Tibial nerve (tissue), 4 donors: ENCODE results near the gene FER. TPM values are rescaled to one million over a fixed set of nuclear protein-coding genes. Genes with fewer than 3 reads are reported as not detected.
"Not testable (repeated sequence)": the region's sequence is repeated elsewhere in the genome, so short reads cannot be mapped to it uniquely, and the experiment has no call there.

ENCODE experiments used
- DNase-seq, 2 donors: peaks; one replicate each; pipeline ENCODE4 v3.0.0-alpha.2; 2019; ENCODE audit warnings: low spot score in 2 of 2
- H3K27ac ChIP-seq, 4 donors: fragments of 200-600 bp; sonication (generic) in 3 of 4; one replicate each; pipeline ENCODE4 v1.5.1; 2017 to 2019; ENCODE audit warnings: mild to moderate bottlenecking in 1 of 4
- H3K27me3 ChIP-seq, 2 donors: fragments of 200-600 bp; sonication (generic) in 1 of 2; one replicate each; pipeline versions ENCODE4 v1.5.1 to v1.6.0; 2017 to 2019
- H3K36me3 ChIP-seq, 3 donors: fragments of 200-600 bp; sonication (generic); one replicate each; pipeline ENCODE4 v1.5.1; 2018 to 2019
- H3K4me1 ChIP-seq, 4 donors: fragments of 200-600 bp; sonication (generic) in 3 of 4; one replicate each; pipeline ENCODE4 v1.5.1; 2017 to 2019
- H3K4me3 ChIP-seq, 4 donors: fragments of 200-600 bp; sonication (generic) in 3 of 4; one replicate each; pipeline ENCODE4 v1.5.1; 2017 to 2019; ENCODE audit warnings: mild to moderate bottlenecking in 1 of 4, moderate library complexity in 1 of 4
- H3K9me3 ChIP-seq, 4 donors: fragments of 200-600 bp; sonication (generic) in 3 of 4; one replicate each; pipeline ENCODE4 v1.5.1; 2017 to 2019
- CTCF ChIP-seq, 5 experiments: fragments of 200-600 bp in 3 of 5; fragments of 450-650 bp in 2 of 5; sonication (generic) in 3 of 5; IDR thresholded peaks; one replicate each; pipeline ENCODE4 v1.5.1; 2016 to 2019; ENCODE audit warnings: antibody characterized with exemption in 5 of 5, mild to moderate bottlenecking in 3 of 5, moderate library complexity in 2 of 5
- EP300 ChIP-seq, 2 donors: sonication (generic); formaldehyde crosslinking; IDR thresholded peaks; one replicate each; pipeline ENCODE4 v1.6.1; 2017; ENCODE audit warnings: antibody characterized with exemption in 2 of 2, mild to moderate bottlenecking in 1 of 2
- POLR2A ChIP-seq, 2 donors: fragments of 450-650 bp; IDR thresholded peaks; one replicate each; pipeline ENCODE4 v1.6.1; 2017; ENCODE audit warnings: antibody characterized with exemption in 2 of 2, mild to moderate bottlenecking in 2 of 2, moderate library complexity in 2 of 2
- WGBS, 2 donors: methylation state at CpG; one replicate each; pipeline ENCODE4 v1.1.5; 2018; 5-methylcytosine and 5-hydroxymethylcytosine counted together
- total RNA-seq, 4 donors: library from RNA; depleted of rRNA; stranded (reverse); fragments of >200 nt; gene quantifications; one replicate each; pipeline ENCODE4 v1.1.0, GENCODE V29; 2016

Gene FER
- total RNA-seq, 4 donors from 2014 or later = 28.5 to 50.9 (median 39.6) TPM

- WGBS, 2 donors = 93 to 97% methylated on average over 2 of the region's 2 CpGs
- Histone ChIP-seq H3K9me3 (peaks cover 0 to 5% (median 0%) of the 10 kb centered on the region in 4 donors), H3K36me3 (peaks cover 0 to 26% (median 0%) of the 10 kb centered on the region in 3 donors), H3K27me3 (no peaks in the 10 kb centered on the region), H3K27ac (no peak overlapping the region), H3K4me1 (peaks cover 0 to 17% (median 2%) of the 10 kb centered on the region in 4 donors), H3K4me3 (no peak overlapping the region)
- no peak for DNase-seq
- TF ChIP-seq CTCF (IDR thresholded peaks at IDR 0.05) (no peak), EP300 (IDR thresholded peaks at IDR 0.05) (no peak), POLR2A (IDR thresholded peaks at IDR 0.05) (no peak)
Observed at GRCh38 chr5:108773330-108773729, 25.6 kb downstream of the FER start.

- not testable (repeated sequence) for H3K27me3 ChIP-seq
Observed at GRCh38 chr5:108774079-108774478, 26.4 kb downstream of the FER start.

GRCh38 chr5:108777582-108777981 is 29.9 kb downstream of the FER start:
- DNase-seq, H3K27me3 ChIP-seq, H3K4me3 ChIP-seq, H3K27ac ChIP-seq: not testable (repeated sequence)
- Histone ChIP-seq H3K36me3 (peaks cover 0 to 31% (median 0%) of the 10 kb centered on the region in 3 donors), H3K4me1 (peaks cover 0 to 19% (median 2%) of the 10 kb centered on the region in 4 donors), H3K9me3 (peaks cover 0 to 15% (median 0%) of the 10 kb centered on the region in 4 donors)
- WGBS, 2 donors = 96 to 100% methylated on average over 3 of the region's 3 CpGs

More at GRCh38 chr5:108774079-108774478, 26.4 kb downstream of the FER start:
- DNase-seq, H3K4me3 ChIP-seq, H3K27ac ChIP-seq: not testable (repeated sequence)
- WGBS, 2 donors = 91% methylated on average over 2 of the region's 2 CpGs
- Histone ChIP-seq H3K9me3 (peaks cover 0 to 11% (median 0%) of the 10 kb centered on the region in 4 donors), H3K4me1 (peaks cover 0 to 15% (median 2%) of the 10 kb centered on the region in 4 donors), H3K36me3 (peaks cover 0 to 31% (median 0%) of the 10 kb centered on the region in 3 donors)

DNA sequence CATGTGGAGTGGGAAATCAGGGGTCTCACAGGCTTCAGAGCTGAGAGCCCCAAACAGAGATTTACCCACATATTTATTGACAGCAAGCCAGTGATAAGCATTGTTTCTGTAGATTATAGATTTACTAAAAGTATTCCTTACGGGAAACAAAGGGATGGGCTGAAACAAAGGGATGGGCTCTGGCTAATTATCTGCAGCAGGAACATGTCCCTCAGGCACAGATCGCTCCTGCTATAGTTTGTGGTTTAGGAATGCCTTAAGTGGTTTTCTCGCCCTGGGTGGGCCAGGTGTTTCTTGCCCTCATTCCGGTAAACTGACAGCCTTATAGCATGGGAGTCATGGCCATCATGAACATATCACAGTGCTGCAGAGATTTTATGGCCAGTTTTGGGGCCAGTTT is 36.9 kb downstream of the FER start:
- H3K27ac ChIP-seq, DNase-seq, H3K27me3 ChIP-seq, H3K4me3 ChIP-seq: not testable (repeated sequence)
- peaks cover 0 to 36% (median 0%) of the 10 kb centered on the region in 4 donors for H3K4me1 ChIP-seq
- H3K36me3 ChIP-seq = peaks cover 0 to 40% (median 0%) of the 10 kb centered on the region in 3 donors
- 97 to 98% methylated on average over 4 of the region's 4 CpGs for WGBS, 2 donors
- peaks cover 0 to 14% (median 0%) of the 10 kb centered on the region in 4 donors for H3K9me3 ChIP-seq

- TF ChIP-seq EP300 (IDR thresholded peaks at IDR 0.05) (no peak), CTCF (IDR thresholded peaks at IDR 0.05) (no peak), POLR2A (IDR thresholded peaks at IDR 0.05) (no peak)
- H3K4me3 ChIP-seq = no peak overlapping the region
- peaks cover 0 to 43% (median 0%) of the 10 kb centered on the region in 3 donors for H3K36me3 ChIP-seq
- 87 to 90% methylated on average over 9 to 11 of the region's 12 CpGs for WGBS, 2 donors
- no peaks in the 10 kb centered on the region for H3K27me3 ChIP-seq
- H3K27ac ChIP-seq = no peak overlapping the region
- H3K4me1 ChIP-seq = peaks cover 0 to 25% (median 0%) of the 10 kb centered on the region in 4 donors
- DNase-seq = no peak
- peaks cover 0 to 14% (median 0%) of the 10 kb centered on the region in 4 donors for H3K9me3 ChIP-seq
Observed at GRCh38 chr5:108786806-108787483, 39.2 kb downstream of the FER start.

DNA sequence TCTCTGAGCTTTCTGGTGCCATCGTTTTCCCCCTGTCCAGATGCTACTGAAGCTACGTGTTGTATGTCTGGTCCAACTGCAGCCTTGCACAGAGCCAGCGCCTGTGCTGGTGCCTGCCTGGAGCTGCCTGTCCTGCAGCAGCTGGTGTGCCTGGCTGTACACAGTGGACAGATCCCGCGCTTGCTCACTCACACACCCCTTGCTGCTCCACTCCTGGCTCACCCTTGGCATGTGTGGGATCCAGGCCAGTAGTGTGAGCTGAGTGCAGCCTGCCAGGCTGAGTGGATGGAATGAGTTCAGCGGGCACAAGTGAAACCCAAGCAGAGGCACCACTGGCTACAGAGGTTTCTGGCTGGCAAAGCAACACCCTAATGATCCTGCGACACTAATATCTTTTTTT is 40.4 kb downstream of the FER start:
- no peak for TF ChIP-seq CTCF (IDR thresholded peaks at IDR 0.05)
- TF ChIP-seq EP300 (IDR thresholded peaks at IDR 0.05) = no peak
- no peak for TF ChIP-seq POLR2A (IDR thresholded peaks at IDR 0.05)
- H3K36me3 ChIP-seq = peaks cover 0 to 43% (median 0%) of the 10 kb centered on the region in 3 donors
- H3K4me1 ChIP-seq = peaks cover 0 to 15% (median 0%) of the 10 kb centered on the region in 4 donors
- H3K4me3 ChIP-seq = no peak overlapping the region
- H3K9me3 ChIP-seq = peaks cover 0 to 14% (median 0%) of the 10 kb centered on the region in 4 donors
- no peaks in the 10 kb centered on the region for H3K27me3 ChIP-seq
- 80 to 97% methylated on average over 7 of the region's 7 CpGs for WGBS, 2 donors
- no peak for DNase-seq
- no peak overlapping the region for H3K27ac ChIP-seq
